Measurements from ENCODE around the gene DSE.

The DSE gene

GRCh38 chr6:116363759-116364158 lies 7.0 kb upstream of the DSE start:
- DNase-seq: no peak

- no peak for DNase-seq
Observed at GRCh38 chr6:116364321-116364720, 6.4 kb upstream of the DSE start.

GRCh38 chr6:116365743-116366142 lies 5.0 kb upstream of the DSE start:
- DNase-seq: no peak

GRCh38 chr6:116366740-116367275 lies 3.9 kb upstream of the DSE start:
- DNase-seq: no peak

- no peak for DNase-seq
Observed at GRCh38 chr6:116369540-116369939, 1.2 kb upstream of the DSE start.

GRCh38 chr6:116369964-116370759 lies 585 bp upstream of the DSE start:
- no peak for DNase-seq

GRCh38 chr6:116371120-116371917 lies 572 bp downstream of the DSE start:
- no peak for DNase-seq

- no peak for DNase-seq
Observed at GRCh38 chr6:116371918-116372209, 1.1 kb downstream of the DSE start.

GRCh38 chr6:116373300-116373699 lies 2.6 kb downstream of the DSE start:
- DNase-seq: no peak

GRCh38 chr6:116373940-116374339 lies 3.2 kb downstream of the DSE start:
- no peak for DNase-seq

- no peak for DNase-seq
Observed at GRCh38 chr6:116374586-116374985, 3.8 kb downstream of the DSE start.

- DNase-seq: no peak
Observed at GRCh38 chr6:116375262-116375661, 4.5 kb downstream of the DSE start.

GRCh38 chr6:116376149-116376548 lies 5.4 kb downstream of the DSE start:
- DNase-seq: no peak

GRCh38 chr6:116379764-116380163 lies 9.0 kb downstream of the DSE start:
- DNase-seq: no peak

GRCh38 chr6:116380346-116380745 lies 9.6 kb downstream of the DSE start:
- DNase-seq: no peak

- DNase-seq: no peak
Observed at GRCh38 chr6:116381000-116381399, 10.3 kb downstream of the DSE start.

GRCh38 chr6:116382587-116382986 lies 11.8 kb downstream of the DSE start:
- DNase-seq: no peak

- DNase-seq: no peak
Observed at GRCh38 chr6:116384727-116385458, 14.1 kb downstream of the DSE start.

GRCh38 chr6:116385459-116385802 lies 14.7 kb downstream of the DSE start:
- DNase-seq: no peak

GRCh38 chr6:116385921-116386320 lies 15.2 kb downstream of the DSE start:
- no peak for DNase-seq

GRCh38 chr6:116386581-116387299 lies 16.0 kb downstream of the DSE start:
- DNase-seq: peak; percentile 39

- no peak for DNase-seq
Observed at GRCh38 chr6:116387374-116387773, 16.6 kb downstream of the DSE start.

- no peak for DNase-seq
Observed at GRCh38 chr6:116388924-116389323, 18.2 kb downstream of the DSE start.
